ENCODE results near the gene SC5D.

Gene SC5D

GRCh38 chr11:121250843-121251242 is 41.7 kb upstream of the SC5D start:
- no peak overlapping the region for H3K4me3 ChIP-seq (replicated peaks; ENCODE audit: low read depth, low read length)
- no peak for DNase-seq (ENCODE audit: extremely low read depth, low read depth)
- no peak for TF ChIP-seq CTCF (IDR thresholded peaks at IDR 0.05; ENCODE audit: low read depth, low read length, missing control alignments)

GRCh38 chr11:121253951-121254350 is 38.6 kb upstream of the SC5D start:
- no peak for DNase-seq (ENCODE audit: extremely low read depth, low read depth)
- no peak for TF ChIP-seq CTCF (IDR thresholded peaks at IDR 0.05; ENCODE audit: low read depth, low read length, missing control alignments)
- H3K4me3 ChIP-seq (replicated peaks; ENCODE audit: low read depth, low read length): no peak overlapping the region

GRCh38 chr11:121254756-121255155 is 37.8 kb upstream of the SC5D start:
- no peak overlapping the region for H3K4me3 ChIP-seq (replicated peaks; ENCODE audit: low read depth, low read length)
- no peak for TF ChIP-seq CTCF (IDR thresholded peaks at IDR 0.05; ENCODE audit: low read depth, low read length, missing control alignments)
- DNase-seq (ENCODE audit: extremely low read depth, low read depth): no peak

GRCh38 chr11:121255473-121256125 is 37.0 kb upstream of the SC5D start:
- TF ChIP-seq CTCF (IDR thresholded peaks at IDR 0.05; ENCODE audit: low read depth, low read length, missing control alignments): no peak
- no peak for DNase-seq (ENCODE audit: extremely low read depth, low read depth)
- no peak overlapping the region for H3K4me3 ChIP-seq (replicated peaks; ENCODE audit: low read depth, low read length)

GRCh38 chr11:121257289-121257688 is 35.3 kb upstream of the SC5D start:
- DNase-seq (ENCODE audit: extremely low read depth, low read depth): no peak
- no peak overlapping the region for H3K4me3 ChIP-seq (replicated peaks; ENCODE audit: low read depth, low read length)
- no peak for TF ChIP-seq CTCF (IDR thresholded peaks at IDR 0.05; ENCODE audit: low read depth, low read length, missing control alignments)

GRCh38 chr11:121257976-121258375 is 34.6 kb upstream of the SC5D start:
- DNase-seq (ENCODE audit: extremely low read depth, low read depth): no peak
- no peak overlapping the region for H3K4me3 ChIP-seq (replicated peaks; ENCODE audit: low read depth, low read length)
- no peak for TF ChIP-seq CTCF (IDR thresholded peaks at IDR 0.05; ENCODE audit: low read depth, low read length, missing control alignments)

GRCh38 chr11:121265586-121265985 is 27.0 kb upstream of the SC5D start:
- TF ChIP-seq CTCF (IDR thresholded peaks at IDR 0.05; ENCODE audit: low read depth, low read length, missing control alignments): no peak
- no peak for DNase-seq (ENCODE audit: extremely low read depth, low read depth)
- H3K4me3 ChIP-seq (replicated peaks; ENCODE audit: low read depth, low read length): no peak overlapping the region

All from HFF-Myc (cell line).